SK-N-SH treated with all-trans-retinoic acid at 6 μM for 48 hours (cell line): ENCODE results near the gene VPS9D1.

Experiments
- ATAC-seq: fragments of 200-7000 bp; cut with Tn5 transposase; 3 replicates; pipeline ENCODE4 v1.9.1; 2020; ENCODE audit warnings: mild to moderate bottlenecking, moderate library complexity
- ARNTL ChIP-seq: fragments of 450-650 bp; formaldehyde crosslinking; IDR thresholded peaks from 2 replicates; pipeline ENCODE4 v1.5.0; 2020; ENCODE audit warnings: low read depth, mild to moderate bottlenecking, moderate library complexity, borderline replicate concordance
- CSDC2 ChIP-seq: fragments of 250-450 bp; sonication (Bioruptor Pico); IDR thresholded peaks from 2 replicates; pipeline ENCODE4 v1.5.0; 2020; ENCODE audit warnings: mild to moderate bottlenecking, moderate library complexity
- ESRRG ChIP-seq: fragments of 250-450 bp; sonication (Bioruptor Pico); IDR thresholded peaks from 2 replicates; pipeline ENCODE4 v1.6.1; 2021; ENCODE audit warnings: mild to moderate bottlenecking
- GLIS3 ChIP-seq: fragments of 250-450 bp; sonication (Bioruptor Pico); IDR thresholded peaks from 2 replicates; pipeline ENCODE4 v1.5.0; 2020; ENCODE audit warnings: mild to moderate bottlenecking, moderate library complexity
- ISL1 ChIP-seq: fragments of 250-450 bp; sonication (Bioruptor Pico); IDR thresholded peaks from 2 replicates; pipeline ENCODE4 v2.1.2; 2022; ENCODE audit warnings: mild to moderate bottlenecking, moderate library complexity
- OSR1 ChIP-seq: fragments of 250-450 bp; sonication (Bioruptor Pico); IDR thresholded peaks from 2 replicates; pipeline ENCODE4 v1.8.0; 2022; ENCODE audit warnings: moderate library complexity, mild to moderate bottlenecking, inconsistent platforms
- PPARA ChIP-seq: fragments of 250-450 bp; sonication (Bioruptor Pico); IDR thresholded peaks from 2 replicates; pipeline ENCODE4 v1.5.0; 2020; ENCODE audit warnings: mild to moderate bottlenecking, borderline replicate concordance
- RARB ChIP-seq: fragments of 250-450 bp; sonication (Bioruptor Pico); IDR thresholded peaks from 2 replicates; pipeline ENCODE4 v1.8.0; 2021; ENCODE audit warnings: mild to moderate bottlenecking, moderate library complexity
- SNAI2 ChIP-seq: fragments of 250-450 bp; sonication (Bioruptor Pico); IDR thresholded peaks from 2 replicates; pipeline ENCODE4 v1.5.0; 2020; ENCODE audit warnings: mild to moderate bottlenecking, moderate library complexity
- TCF4 ChIP-seq: fragments of 250-450 bp; sonication (Bioruptor Pico); IDR thresholded peaks from 2 replicates; pipeline ENCODE4 v1.8.0; 2021; ENCODE audit warnings: mild to moderate bottlenecking, moderate library complexity, borderline replicate concordance
- TOX ChIP-seq: fragments of 250-450 bp; sonication (Bioruptor Pico); IDR thresholded peaks from 2 replicates; pipeline ENCODE4 v1.8.0; 2021; ENCODE audit warnings: mild to moderate bottlenecking, moderate library complexity, borderline replicate concordance
- ZC3H10 ChIP-seq: fragments of 250-450 bp; sonication (Bioruptor Pico); IDR thresholded peaks from 2 replicates; pipeline ENCODE4 v1.5.1; 2021; ENCODE audit warnings: mild to moderate bottlenecking, moderate library complexity
- ZFP3 ChIP-seq: fragments of 250-450 bp; sonication (Bioruptor Pico); IDR thresholded peaks from 2 replicates; pipeline ENCODE4 v1.5.0; 2020; ENCODE audit warnings: mild to moderate bottlenecking, moderate library complexity
- ZFP30 ChIP-seq: fragments of 450-650 bp; formaldehyde crosslinking; IDR thresholded peaks from 2 replicates; pipeline ENCODE4 v1.5.0; 2022; ENCODE audit warnings: mild to moderate bottlenecking, moderate library complexity
- ZNF565 ChIP-seq: fragments of 450-650 bp; formaldehyde crosslinking; conservative IDR thresholded peaks from 2 replicates; pipeline ENCODE4 v1.5.0; 2020; ENCODE audit warnings: low read depth, mild to moderate bottlenecking, moderate library complexity
- ZNF70 ChIP-seq: fragments of 450-650 bp; formaldehyde crosslinking; IDR thresholded peaks from 2 replicates; pipeline ENCODE4 v1.5.0; 2020; ENCODE audit warnings: mild to moderate bottlenecking, moderate library complexity
- ZNF8 ChIP-seq: fragments of 450-650 bp; formaldehyde crosslinking; IDR thresholded peaks from 2 replicates; pipeline ENCODE4 v1.5.0; 2020; ENCODE audit warnings: mild to moderate bottlenecking, moderate library complexity
- TF ChIP-seq, protein P1 (sequence below): fragments of 250-450 bp; sonication (Bioruptor Pico); IDR thresholded peaks from 2 replicates; pipeline ENCODE4 v1.5.1; 2021; ENCODE audit warnings: mild to moderate bottlenecking, moderate library complexity
- TF ChIP-seq, protein P2 (sequence below): fragments of 250-450 bp; sonication (Bioruptor Pico); IDR thresholded peaks from 2 replicates; pipeline ENCODE4 v1.8.0; 2021; ENCODE audit warnings: low read depth, mild to moderate bottlenecking, moderate library complexity, borderline replicate concordance
- TF ChIP-seq, protein P3 (sequence below): fragments of 250-450 bp; sonication (Bioruptor Pico); IDR thresholded peaks from 2 replicates; pipeline ENCODE4 v1.5.0; 2020; ENCODE audit warnings: mild to moderate bottlenecking, moderate library complexity
- TF ChIP-seq, protein P4 (sequence below): fragments of 250-450 bp; sonication (Bioruptor Pico); IDR thresholded peaks from 2 replicates; pipeline ENCODE4 v1.8.0; 2020; ENCODE audit warnings: mild to moderate bottlenecking, moderate library complexity, borderline replicate concordance

VPS9D1 gene

GRCh38 chr16:89716916-89717687 lies 3.6 kb downstream of the VPS9D1 start:
- ATAC-seq: no peak
- no peak for TF ChIP-seq SNAI2 (CRISPR knock-in tag)
- no peak for TF ChIP-seq ZNF565
- TF ChIP-seq, protein P1, sequence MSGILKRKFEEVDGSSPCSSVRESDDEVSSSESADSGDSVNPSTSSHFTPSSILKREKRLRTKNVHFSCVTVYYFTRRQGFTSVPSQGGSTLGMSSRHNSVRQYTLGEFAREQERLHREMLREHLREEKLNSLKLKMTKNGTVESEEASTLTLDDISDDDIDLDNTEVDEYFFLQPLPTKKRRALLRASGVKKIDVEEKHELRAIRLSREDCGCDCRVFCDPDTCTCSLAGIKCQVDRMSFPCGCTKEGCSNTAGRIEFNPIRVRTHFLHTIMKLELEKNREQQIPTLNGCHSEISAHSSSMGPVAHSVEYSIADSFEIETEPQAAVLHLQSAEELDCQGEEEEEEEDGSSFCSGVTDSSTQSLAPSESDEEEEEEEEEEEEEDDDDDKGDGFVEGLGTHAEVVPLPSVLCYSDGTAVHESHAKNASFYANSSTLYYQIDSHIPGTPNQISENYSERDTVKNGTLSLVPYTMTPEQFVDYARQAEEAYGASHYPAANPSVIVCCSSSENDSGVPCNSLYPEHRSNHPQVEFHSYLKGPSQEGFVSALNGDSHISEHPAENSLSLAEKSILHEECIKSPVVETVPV (CRISPR knock-in tag): no peak
- TF ChIP-seq RARB: no peak
- TF ChIP-seq GLIS3 (CRISPR knock-in tag): no peak
- no peak for TF ChIP-seq OSR1
- no peak for TF ChIP-seq TOX
- TF ChIP-seq ZNF8 (CRISPR knock-in tag): no peak
- no peak for TF ChIP-seq ZFP3
- TF ChIP-seq, protein P2, sequence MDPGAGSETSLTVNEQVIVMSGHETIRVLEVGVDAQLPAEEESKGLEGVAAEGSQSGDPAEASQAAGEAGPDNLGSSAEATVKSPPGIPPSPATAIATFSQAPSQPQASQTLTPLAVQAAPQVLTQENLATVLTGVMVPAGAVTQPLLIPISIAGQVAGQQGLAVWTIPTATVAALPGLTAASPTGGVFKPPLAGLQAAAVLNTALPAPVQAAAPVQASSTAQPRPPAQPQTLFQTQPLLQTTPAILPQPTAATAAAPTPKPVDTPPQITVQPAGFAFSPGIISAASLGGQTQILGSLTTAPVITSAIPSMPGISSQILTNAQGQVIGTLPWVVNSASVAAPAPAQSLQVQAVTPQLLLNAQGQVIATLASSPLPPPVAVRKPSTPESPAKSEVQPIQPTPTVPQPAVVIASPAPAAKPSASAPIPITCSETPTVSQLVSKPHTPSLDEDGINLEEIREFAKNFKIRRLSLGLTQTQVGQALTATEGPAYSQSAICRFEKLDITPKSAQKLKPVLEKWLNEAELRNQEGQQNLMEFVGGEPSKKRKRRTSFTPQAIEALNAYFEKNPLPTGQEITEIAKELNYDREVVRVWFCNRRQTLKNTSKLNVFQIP (CRISPR knock-in tag): no peak
- no peak for TF ChIP-seq ESRRG
- no peak for TF ChIP-seq PPARA (CRISPR knock-in tag)
- no peak for TF ChIP-seq ISL1
- TF ChIP-seq ZFP30 (CRISPR knock-in tag): no peak
- TF ChIP-seq, protein P3, sequence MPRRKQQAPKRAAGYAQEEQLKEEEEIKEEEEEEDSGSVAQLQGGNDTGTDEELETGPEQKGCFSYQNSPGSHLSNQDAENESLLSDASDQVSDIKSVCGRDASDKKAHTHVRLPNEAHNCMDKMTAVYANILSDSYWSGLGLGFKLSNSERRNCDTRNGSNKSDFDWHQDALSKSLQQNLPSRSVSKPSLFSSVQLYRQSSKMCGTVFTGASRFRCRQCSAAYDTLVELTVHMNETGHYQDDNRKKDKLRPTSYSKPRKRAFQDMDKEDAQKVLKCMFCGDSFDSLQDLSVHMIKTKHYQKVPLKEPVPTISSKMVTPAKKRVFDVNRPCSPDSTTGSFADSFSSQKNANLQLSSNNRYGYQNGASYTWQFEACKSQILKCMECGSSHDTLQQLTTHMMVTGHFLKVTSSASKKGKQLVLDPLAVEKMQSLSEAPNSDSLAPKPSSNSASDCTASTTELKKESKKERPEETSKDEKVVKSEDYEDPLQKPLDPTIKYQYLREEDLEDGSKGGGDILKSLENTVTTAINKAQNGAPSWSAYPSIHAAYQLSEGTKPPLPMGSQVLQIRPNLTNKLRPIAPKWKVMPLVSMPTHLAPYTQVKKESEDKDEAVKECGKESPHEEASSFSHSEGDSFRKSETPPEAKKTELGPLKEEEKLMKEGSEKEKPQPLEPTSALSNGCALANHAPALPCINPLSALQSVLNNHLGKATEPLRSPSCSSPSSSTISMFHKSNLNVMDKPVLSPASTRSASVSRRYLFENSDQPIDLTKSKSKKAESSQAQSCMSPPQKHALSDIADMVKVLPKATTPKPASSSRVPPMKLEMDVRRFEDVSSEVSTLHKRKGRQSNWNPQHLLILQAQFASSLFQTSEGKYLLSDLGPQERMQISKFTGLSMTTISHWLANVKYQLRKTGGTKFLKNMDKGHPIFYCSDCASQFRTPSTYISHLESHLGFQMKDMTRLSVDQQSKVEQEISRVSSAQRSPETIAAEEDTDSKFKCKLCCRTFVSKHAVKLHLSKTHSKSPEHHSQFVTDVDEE (CRISPR knock-in tag): no peak

- no peak for ATAC-seq
- TF ChIP-seq, protein P4, sequence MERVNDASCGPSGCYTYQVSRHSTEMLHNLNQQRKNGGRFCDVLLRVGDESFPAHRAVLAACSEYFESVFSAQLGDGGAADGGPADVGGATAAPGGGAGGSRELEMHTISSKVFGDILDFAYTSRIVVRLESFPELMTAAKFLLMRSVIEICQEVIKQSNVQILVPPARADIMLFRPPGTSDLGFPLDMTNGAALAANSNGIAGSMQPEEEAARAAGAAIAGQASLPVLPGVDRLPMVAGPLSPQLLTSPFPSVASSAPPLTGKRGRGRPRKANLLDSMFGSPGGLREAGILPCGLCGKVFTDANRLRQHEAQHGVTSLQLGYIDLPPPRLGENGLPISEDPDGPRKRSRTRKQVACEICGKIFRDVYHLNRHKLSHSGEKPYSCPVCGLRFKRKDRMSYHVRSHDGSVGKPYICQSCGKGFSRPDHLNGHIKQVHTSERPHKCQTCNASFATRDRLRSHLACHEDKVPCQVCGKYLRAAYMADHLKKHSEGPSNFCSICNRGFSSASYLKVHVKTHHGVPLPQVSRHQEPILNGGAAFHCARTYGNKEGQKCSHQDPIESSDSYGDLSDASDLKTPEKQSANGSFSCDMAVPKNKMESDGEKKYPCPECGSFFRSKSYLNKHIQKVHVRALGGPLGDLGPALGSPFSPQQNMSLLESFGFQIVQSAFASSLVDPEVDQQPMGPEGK: no peak
- no peak for TF ChIP-seq TOX
Measured at GRCh38 chr16:89716493-89716892, 4.2 kb downstream of the VPS9D1 start.

DNA sequence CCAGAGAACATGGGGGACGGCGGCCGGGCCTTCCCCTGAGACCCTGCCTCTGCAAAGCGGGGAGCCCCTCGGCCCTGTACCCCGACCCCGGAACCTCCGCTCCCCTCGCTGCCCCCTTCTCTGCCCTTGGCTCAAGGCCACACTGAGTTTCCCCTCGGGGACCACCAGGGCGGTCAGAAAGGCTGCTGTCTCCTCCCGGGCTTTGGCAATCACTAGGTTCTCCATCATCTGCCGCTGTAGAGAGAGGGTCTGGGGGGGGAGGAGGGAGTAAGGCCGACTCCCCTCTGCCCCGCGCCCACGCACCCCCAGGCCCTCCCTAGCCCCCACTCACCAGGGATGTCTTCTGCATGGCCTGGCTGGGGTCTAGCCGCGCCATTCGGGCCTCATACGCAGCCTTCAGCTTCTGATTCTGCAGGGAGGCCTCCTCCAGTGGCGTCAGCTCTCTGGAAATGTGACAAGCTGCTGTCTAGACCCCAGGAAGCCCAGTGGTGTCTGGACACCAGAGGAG lies 8.4 kb downstream of the VPS9D1 start:
- ATAC-seq: peak; percentile 56

More for the DNA sequence above, 8.4 kb downstream of the VPS9D1 start:
- TF ChIP-seq ZC3H10 (no peak), TCF4 (CRISPR knock-in tag) (no peak), ZNF565 (no peak), GLIS3 (CRISPR knock-in tag) (no peak), CSDC2 (CRISPR knock-in tag) (no peak), TOX (no peak), ARNTL (CRISPR knock-in tag) (no peak), ZFP30 (CRISPR knock-in tag) (no peak), ZNF70 (CRISPR knock-in tag) (no peak), ESRRG (no peak), OSR1 (no peak)
- TF ChIP-seq, protein P4: no peak
